Mucosa of rectum (tissue), 2 donors: ENCODE results near the gene NGDN.

ENCODE experiments used
- H3K27ac ChIP-seq, 2 donors: one replicate each; pipeline ENCODE4 v1.7.0; 2013; ENCODE audit warnings: inconsistent platforms in 2 of 2, low read depth in 2 of 2, low read length in 2 of 2
- H3K27me3 ChIP-seq, 2 donors: one replicate each; pipeline ENCODE4 v1.7.0; 2013; ENCODE audit warnings: low read length in 2 of 2; ENCODE audit not compliant: control insufficient read depth in 2 of 2, insufficient read depth in 2 of 2
- H3K36me3 ChIP-seq, 2 donors: one replicate each; pipeline ENCODE4 v1.7.0; 2013; ENCODE audit warnings: low read length in 2 of 2; ENCODE audit not compliant: control insufficient read depth in 2 of 2, insufficient read depth in 2 of 2
- H3K4me1 ChIP-seq, 2 donors: one replicate each; pipeline ENCODE4 v1.7.0; 2013; ENCODE audit warnings: low read length in 2 of 2, mild to moderate bottlenecking in 1 of 2; ENCODE audit not compliant: control insufficient read depth in 2 of 2, insufficient read depth in 2 of 2
- H3K4me3 ChIP-seq, 2 donors: one replicate each; pipeline ENCODE4 v1.7.0; 2013; ENCODE audit warnings: low read length in 2 of 2
- H3K9ac ChIP-seq, 2 donors: one replicate each; pipeline ENCODE4 v1.7.0; 2013; ENCODE audit warnings: low read length in 2 of 2, low read depth in 1 of 2, mild to moderate bottlenecking in 1 of 2
- H3K9me3 ChIP-seq, 2 donors: one replicate each; pipeline ENCODE4 v1.7.0; 2013; ENCODE audit warnings: low read length in 2 of 2; ENCODE audit not compliant: control insufficient read depth in 2 of 2
- donor health status: healthy.
- donor health status: Normal muscosa, but diverticular disease.

The NGDN gene

GRCh38 chr14:23439107-23439835, 30.2 kb upstream of the NGDN start:
- Histone ChIP-seq H3K27ac (no peak overlapping the region), H3K9ac (no peak overlapping the region), H3K4me1 (no peaks in the 10 kb centered on the region)

GRCh38 chr14:23441076-23441475, 28.4 kb upstream of the NGDN start:
- H3K4me3 ChIP-seq: no peak overlapping the region
- H3K4me1 ChIP-seq: peaks cover under 1 to 3% of the 10 kb centered on the region in 2 donors
- H3K27ac ChIP-seq: no peak overlapping the region

More at GRCh38 chr14:23439107-23439835, 30.2 kb upstream of the NGDN start:
- Histone ChIP-seq H3K36me3 (no peaks in the 10 kb centered on the region), H3K9me3 (no peaks in the 10 kb centered on the region), H3K27me3 (no peaks in the 10 kb centered on the region), H3K4me3 (no peak overlapping the region)

GRCh38 chr14:23442721-23443356, 26.7 kb upstream of the NGDN start:
- no peak overlapping the region for H3K4me3 ChIP-seq
- no peak overlapping the region for H3K9ac ChIP-seq
- no peaks in the 10 kb centered on the region for H3K36me3 ChIP-seq
- peaks cover 16 to 20% of the 10 kb centered on the region in 2 donors for H3K4me1 ChIP-seq
- H3K27me3 ChIP-seq: no peaks in the 10 kb centered on the region
- H3K27ac ChIP-seq: no peak overlapping the region
- no peaks in the 10 kb centered on the region for H3K9me3 ChIP-seq

More at GRCh38 chr14:23441076-23441475, 28.4 kb upstream of the NGDN start:
- Histone ChIP-seq H3K9ac (no peak overlapping the region), H3K27me3 (no peaks in the 10 kb centered on the region), H3K9me3 (no peaks in the 10 kb centered on the region), H3K36me3 (no peaks in the 10 kb centered on the region)

GRCh38 chr14:23443411-23443812, 26.1 kb upstream of the NGDN start:
- Histone ChIP-seq H3K27me3 (no peaks in the 10 kb centered on the region), H3K4me1 (peaks cover 16 to 25% of the 10 kb centered on the region in 2 donors), H3K4me3 (no peak overlapping the region), H3K36me3 (no peaks in the 10 kb centered on the region), H3K9me3 (no peaks in the 10 kb centered on the region), H3K27ac (no peak overlapping the region), H3K9ac (no peak overlapping the region)

GRCh38 chr14:23443881-23444280, 25.6 kb upstream of the NGDN start:
- no peak overlapping the region for H3K4me3 ChIP-seq
- H3K27ac ChIP-seq: no peak overlapping the region

GRCh38 chr14:23444314-23444713, 25.2 kb upstream of the NGDN start:
- Histone ChIP-seq H3K9me3 (no peaks in the 10 kb centered on the region), H3K9ac (no peak overlapping the region), H3K36me3 (no peaks in the 10 kb centered on the region), H3K27ac (no peak overlapping the region), H3K4me1 (peaks cover 18 to 28% of the 10 kb centered on the region in 2 donors), H3K4me3 (no peak overlapping the region), H3K27me3 (no peaks in the 10 kb centered on the region)

More at GRCh38 chr14:23443881-23444280, 25.6 kb upstream of the NGDN start:
- H3K36me3 ChIP-seq: no peaks in the 10 kb centered on the region
- peaks cover 18 to 28% of the 10 kb centered on the region in 2 donors for H3K4me1 ChIP-seq
- no peaks in the 10 kb centered on the region for H3K9me3 ChIP-seq
- no peak overlapping the region for H3K9ac ChIP-seq
- no peaks in the 10 kb centered on the region for H3K27me3 ChIP-seq

GRCh38 chr14:23445773-23446172, 23.7 kb upstream of the NGDN start:
- Histone ChIP-seq H3K4me1 (peaks cover 18 to 28% of the 10 kb centered on the region in 2 donors), H3K9me3 (no peaks in the 10 kb centered on the region), H3K36me3 (no peaks in the 10 kb centered on the region), H3K27me3 (peaks cover 2% of the 10 kb centered on the region in 2 donors), H3K4me3 (no peak overlapping the region), H3K9ac (no peak overlapping the region), H3K27ac (no peak overlapping the region)

- Histone ChIP-seq H3K27ac (peak overlapping the region; percentile 82 to 87), H3K27me3 (peaks cover 2% of the 10 kb centered on the region in 2 donors), H3K9ac (peak overlapping the region in 1 of 2 donors; percentile 6), H3K36me3 (no peaks in the 10 kb centered on the region), H3K4me1 (peaks cover 18 to 28% of the 10 kb centered on the region in 2 donors), H3K4me3 (no peak overlapping the region), H3K9me3 (no peaks in the 10 kb centered on the region)
Measured at GRCh38 chr14:23446291-23446851, 23.1 kb upstream of the NGDN start.

- Histone ChIP-seq H3K9ac (peak overlapping the region in 1 of 2 donors; percentile 39), H3K27ac (peak overlapping the region; percentile 82 to 87), H3K36me3 (no peaks in the 10 kb centered on the region), H3K27me3 (peaks cover 2% of the 10 kb centered on the region in 2 donors), H3K9me3 (no peaks in the 10 kb centered on the region), H3K4me3 (peak overlapping the region in 1 of 2 donors; percentile 13), H3K4me1 (peaks cover 18 to 28% of the 10 kb centered on the region in 2 donors)
Measured at GRCh38 chr14:23447361-23448350, 21.8 kb upstream of the NGDN start.
